Stimulated activated CD4-positive, alpha-beta T cell treated with anti-CD3 and anti-CD28 coated beads, Interleukin-2, amount 100 ng/mL, for 24 hours (primary cell): Measurements from ENCODE around the gene SF3A2.

ENCODE experiments used
- DNase-seq, 2 donors: peaks; one replicate each; pipeline ENCODE4 v3.0.0-alpha.2; 2020

Gene SF3A2

DNA sequence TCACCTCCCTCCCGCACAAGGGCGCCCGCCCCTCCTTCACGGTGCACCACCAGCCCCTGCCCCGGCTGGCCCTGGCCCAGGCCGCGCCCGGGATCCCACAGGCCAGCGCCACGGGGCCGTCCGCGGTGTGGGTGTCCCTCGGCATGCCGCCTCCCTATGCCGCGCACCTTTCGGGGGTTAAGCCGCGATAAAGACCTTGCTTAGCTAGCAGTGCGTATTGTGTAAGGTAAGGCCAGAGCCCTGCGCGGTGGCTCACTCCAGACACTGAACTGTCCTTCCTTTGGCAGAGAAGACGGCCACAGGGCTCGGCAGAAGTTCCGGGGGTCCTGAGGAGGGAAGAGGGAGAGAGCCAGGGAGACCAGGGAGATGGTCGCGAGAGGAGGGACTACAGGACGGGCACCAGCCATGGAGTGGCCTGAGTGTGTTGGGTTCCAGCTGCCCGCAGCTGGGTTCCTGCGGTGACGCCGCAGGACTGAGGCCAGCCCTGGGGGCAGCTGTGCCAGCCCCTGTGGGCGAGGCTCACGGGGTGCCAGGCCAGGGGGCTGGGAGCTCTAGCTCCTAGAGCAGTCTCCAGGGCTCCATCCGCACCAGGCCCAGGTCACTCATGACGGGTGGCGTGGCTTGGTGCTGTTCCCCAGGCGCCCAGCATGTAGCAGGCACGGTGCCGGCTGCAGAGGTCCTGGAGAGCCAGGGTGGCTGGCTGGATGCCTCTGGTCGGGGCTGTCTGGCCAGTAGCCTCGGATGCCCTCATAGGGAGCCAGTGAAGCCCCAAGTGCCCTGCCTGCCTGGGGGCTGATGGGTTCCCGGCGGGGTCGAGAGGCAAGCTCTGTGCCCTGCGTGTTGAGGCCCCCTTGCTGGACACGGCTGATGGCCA lies 8.2 kb upstream of the SF3A2 start:
- no peak for DNase-seq

DNA sequence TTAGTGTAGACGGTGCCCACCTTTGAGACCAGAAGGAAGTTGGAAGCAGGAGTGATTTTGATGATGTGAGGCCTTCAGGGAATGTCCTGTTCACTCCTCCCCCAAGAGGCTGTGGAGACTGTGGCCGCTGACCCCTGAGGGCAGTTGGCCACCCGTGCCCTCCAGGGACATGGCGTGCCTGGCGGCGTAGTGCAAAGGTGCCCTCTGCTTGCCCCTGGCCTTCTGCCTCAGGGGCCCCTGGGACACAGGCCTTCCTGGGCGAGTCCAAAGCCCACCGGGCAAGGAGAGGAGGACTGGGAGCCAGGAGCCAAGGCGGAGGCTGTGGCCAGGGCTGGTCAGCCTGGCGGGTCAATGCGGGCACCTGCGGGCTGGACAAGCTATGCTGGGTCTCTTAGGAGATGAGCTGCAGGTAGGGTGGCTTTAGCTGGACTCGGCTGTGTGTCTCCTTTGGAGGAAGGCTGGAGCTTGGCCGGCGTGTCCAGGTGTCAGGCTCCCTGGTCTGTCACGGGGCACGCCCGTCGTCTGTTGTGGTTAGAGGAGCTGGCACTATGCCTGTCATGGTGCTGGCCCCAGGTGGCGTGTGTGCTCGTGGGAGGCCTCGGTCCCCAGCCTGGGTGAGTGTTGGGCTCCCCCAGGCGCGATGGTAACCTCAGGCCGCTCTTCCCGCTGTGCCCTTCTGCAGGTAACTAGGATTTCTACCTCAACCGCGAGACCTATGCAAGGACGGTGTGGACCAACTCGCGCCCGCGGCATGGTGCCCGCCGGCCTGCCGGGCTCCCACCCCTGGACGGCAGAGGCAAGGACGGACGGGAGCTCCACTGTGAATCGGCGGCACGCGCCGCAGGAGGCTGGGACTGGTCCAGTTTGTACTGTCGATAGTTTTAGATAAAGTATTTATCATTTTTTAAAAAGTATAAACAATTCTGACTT lies 7.3 kb upstream of the SF3A2 start:
- DNase-seq, result no peak

DNA sequence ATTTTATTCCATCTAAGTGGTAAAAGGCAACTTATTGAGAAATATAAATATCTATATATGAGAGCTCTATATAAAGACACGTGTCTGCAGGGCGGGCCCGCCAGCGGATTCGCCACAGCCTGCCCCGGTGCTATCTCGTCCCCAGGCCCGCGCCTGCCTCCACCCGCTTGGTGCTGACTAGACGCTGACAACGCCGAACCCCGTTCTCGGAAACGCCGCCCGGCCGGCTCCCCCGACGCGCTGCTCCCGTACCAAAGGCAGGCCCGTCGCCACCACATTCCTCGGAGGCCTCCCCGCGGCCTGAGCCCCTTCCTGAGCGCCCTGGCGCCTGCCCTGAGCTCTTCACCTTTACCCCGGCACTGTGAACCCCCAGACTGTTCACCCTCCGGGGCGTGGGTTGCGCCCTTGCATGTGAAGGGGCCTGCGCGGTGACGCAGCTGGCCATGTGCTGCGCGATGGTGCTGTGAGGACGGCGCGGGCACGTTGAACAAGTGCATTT lies 6.5 kb upstream of the SF3A2 start:
- DNase-seq, result no peak

DNA sequence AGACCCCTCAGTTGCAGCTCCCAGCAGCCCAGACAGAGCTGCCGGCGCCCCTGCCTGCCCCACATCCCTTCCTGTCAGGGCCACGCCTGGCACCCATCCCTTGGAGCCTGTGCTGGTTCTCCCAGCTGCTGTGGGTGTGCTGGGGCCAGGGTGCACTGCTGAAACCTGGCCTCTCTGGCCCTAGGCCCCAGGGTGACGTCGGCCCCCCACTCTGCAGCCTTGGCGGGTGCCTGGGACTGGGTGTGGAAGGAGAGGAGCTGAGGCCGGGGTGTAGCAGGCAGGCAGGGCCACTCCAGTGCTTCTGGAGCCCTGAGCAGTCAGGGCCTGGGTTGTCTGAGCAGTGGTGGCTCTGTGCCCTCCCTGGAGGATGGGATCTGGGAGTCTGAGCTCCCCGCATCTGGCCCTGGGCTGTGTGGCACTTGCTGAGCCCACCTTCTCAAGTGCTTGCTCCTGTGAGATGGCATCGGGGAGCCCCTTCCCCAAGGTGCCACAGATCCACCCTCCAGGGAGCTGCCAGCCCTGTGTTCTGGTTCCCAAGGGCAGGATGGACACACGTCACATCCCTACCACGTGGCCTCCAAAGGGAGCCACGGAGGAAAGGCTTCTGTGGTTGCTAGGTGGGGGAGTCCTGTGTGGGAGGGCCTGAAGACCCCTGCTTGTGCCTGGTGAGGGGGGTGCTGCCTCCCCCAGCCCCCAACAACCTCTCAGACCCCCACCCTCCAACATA lies 5.7 kb upstream of the SF3A2 start:
- DNase-seq, result no peak

DNA sequence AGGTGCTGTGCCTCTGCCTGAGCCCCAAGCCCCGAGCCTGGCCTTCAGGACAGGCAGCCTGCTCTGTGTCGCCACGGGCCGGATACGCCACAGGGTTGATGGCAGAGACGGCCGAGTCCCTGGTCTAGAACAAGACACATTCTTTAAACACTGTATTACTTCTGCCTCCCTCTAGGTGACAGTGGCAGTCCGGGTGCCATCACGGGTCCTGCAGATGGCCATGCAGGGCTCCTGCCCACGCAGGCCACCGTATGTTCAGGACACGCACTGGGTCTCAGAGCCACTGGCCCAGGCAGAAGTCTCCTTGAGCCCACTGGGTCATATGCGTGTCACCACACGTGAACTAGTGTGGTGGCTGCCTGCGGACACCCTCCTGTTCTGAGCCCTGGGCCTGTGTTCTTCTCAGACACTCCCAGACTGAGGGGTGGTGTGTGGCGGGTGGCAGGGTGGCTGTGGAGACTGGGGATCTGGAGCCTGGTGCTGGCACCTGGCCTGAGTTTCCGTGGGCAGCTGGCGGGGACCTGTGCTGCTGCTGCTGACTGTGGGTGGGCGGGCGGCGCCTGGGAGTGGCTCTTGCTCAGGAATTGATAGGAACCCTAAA lies 4.9 kb upstream of the SF3A2 start:
- DNase-seq, result peak in 1 of 2 donors; percentile 34

DNA sequence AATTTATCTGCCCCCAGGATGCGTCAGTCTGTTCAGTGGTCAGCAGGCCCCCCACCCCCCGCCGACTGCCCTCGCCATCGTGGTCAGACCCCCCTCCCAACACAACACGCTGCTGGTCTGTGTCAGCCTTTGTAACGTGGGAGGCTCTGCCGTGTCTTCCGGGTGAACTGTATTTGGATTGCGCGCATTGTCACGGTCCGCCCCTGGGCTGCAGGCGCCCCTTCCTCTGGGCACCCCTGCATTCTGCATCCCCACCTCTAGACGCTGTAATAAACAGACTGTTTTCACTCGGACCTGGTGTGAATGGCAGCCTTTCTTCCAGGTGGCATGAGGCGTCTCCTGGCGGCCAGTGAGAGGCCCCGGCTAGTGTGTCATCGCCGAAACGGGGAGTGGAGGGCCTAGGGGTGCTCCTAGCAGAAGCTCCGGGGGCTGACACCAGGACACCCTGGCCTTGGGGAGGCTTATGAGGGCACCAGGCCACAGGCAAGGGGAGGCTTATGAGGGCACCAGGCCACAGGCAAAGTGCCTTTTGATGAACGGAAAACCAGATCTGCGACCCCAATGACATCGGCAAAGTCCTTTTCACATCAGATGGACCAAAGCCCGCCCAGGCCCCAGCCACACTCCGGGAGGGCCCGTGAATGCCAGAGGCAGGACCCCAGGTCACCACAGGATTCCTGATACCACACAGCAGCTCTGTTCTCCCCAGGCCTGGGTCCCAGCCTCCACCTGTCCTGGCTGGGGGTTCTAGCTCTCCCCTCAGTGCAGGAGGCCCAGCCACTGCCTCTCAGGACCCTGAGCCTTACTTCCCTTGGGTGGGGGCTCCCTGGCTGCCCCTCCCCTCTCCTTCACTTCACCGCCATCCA lies 4.1 kb upstream of the SF3A2 start:
- DNase-seq, result no peak

DNA sequence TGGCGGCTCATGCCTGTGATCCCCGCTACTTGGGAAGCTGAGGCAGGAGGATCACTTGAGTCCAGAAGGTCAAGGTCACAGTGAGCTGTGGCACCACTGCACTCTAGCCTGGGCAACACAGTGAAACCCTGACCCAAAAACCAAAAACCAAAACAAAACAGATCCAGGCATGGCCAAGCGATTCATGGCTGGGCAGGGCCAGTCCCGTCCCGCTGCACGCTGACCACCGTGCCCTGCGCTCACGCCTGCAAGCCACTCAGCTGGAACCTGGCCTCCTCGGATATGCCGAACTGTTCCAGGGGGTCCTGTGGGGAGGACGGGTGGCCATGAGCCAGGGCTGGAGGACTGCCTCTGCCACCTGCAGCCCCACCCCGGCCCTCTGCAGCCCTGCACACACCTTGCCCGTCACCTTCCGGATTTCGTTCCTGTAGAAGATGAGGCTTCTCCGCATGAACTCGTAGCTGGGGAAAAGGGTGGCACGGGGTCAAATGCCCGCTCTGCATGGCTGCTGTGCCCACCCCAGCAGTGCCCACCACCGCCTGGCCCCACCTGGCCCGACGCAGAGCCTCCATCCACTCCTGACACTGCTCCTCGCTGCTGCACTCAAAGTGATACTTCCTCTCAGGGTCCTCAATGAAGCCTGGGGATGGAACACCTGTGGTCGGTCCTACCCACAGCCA lies 2.9 kb upstream of the SF3A2 start:
- DNase-seq, result no peak

DNA sequence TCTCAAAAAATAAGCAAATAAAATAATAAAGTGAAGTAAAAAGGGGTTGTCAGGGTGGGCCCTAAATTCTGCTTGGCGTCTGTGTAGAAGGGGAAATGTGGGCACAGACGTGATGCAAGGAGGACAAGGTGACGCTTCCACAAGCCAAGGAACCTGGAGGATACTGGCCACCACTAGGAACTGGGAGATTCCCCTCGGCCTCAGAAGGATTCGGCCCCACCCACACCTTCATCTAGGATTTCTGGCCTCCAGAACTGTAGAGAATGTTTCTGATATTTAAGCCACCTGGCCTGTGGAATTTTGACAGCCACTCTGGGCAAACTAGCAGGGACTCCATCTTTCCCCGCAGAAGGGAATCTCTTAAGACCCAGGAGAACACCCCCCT lies 1.6 kb upstream of the SF3A2 start:
- no peak for DNase-seq

DNA sequence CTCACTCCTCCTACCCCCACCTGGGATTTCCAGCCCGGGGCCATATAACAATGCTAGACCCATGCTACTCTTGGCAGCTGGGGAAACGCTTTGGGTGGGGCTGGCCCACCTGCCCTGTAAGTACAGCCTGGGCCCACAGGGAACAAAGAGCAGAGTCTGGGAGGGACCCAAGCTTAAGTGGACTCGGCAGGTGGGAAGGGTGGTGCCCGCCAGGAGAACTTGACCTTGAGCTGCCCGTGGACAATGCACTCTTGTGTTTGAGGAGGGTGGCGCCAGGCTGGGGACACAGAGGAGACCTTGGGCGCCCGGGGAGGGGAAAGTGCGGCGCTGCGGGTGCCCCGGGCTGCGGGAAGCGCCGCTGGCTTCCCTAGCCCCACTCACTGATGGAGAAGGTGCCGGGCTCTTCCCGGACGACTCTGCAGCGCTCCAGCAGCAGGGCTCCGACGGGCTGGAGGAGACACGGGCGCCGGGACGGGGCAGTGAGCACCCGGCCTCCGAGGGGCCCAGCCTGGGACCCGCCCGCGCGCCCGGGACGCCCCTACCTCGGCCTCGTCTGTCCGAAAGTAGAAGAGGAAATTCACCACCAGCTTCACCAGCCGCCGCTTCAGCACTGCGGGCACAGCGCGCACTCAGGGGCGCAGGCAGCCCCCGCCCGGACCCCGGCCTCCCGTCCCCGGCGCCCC lies 1.1 kb upstream of the SF3A2 start:
- DNase-seq, result no peak

DNA sequence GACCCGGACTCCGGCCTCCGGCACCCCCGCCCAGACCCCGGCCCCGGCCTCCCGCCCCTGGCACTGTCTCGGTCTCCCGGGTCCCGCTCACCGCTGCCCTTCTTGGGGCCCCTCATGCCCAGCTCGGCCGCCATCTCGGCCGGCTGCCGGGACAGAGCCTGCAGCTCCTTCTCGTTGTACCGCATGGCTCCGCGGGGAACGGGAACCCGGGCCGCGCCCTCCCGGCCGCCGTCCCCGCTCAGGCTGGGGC lies 635 bp upstream of the SF3A2 start:
- DNase-seq, result no peak

DNA sequence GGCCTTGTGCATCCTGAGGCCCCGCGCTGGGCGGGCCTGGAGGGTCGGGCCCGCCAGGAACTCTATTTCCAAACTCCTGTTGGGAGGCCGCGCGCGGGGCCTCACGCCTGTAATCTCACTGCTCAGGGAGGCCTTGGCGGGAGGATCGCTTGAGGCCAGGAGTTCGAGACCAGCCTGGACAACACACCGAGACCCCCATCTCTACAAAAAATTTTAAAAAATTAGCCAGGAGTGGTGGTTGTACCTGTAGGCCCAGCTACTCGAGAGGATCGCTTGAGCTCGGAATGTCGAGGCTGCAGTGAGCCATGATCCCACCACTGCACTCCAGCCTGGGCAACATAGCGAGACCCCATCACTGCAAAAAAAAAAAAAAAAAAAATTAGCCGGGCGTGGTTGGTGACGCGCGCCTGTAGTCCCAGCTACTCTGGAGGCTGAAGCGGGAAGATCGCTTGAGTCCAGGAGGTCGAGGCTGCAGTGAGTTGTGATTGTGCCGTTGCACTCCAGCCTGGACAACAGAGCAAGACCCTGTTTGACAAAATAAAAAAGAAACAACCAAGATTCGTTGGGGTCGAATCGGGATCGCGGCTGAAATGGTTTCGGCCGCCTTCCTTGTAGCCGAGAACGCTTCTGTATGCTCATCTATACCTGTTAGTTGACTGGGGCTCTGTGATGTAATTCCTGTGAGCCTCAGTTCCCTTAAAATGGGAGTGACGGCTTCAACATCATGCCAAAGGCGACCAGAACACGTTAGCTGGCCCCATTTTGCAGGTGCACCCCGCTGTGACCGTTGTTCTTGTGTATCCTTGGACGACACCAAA lies 636 bp downstream of the SF3A2 start:
- no peak for DNase-seq

DNA sequence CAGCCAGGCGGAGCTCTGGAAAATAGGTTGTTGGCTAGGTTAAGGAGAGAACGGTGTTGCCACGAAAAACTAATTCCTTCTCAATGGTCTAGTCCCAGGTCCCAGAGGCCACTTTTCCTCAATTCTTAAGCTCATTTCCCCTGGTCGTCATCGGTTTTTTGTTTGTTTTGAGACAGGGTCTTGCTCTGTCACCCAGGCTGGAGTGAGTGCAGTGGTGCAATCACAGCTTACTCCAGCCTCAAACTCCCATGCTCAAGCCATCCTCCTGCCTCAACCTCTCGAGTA lies 1.2 kb downstream of the SF3A2 start:
- no peak for DNase-seq

DNA sequence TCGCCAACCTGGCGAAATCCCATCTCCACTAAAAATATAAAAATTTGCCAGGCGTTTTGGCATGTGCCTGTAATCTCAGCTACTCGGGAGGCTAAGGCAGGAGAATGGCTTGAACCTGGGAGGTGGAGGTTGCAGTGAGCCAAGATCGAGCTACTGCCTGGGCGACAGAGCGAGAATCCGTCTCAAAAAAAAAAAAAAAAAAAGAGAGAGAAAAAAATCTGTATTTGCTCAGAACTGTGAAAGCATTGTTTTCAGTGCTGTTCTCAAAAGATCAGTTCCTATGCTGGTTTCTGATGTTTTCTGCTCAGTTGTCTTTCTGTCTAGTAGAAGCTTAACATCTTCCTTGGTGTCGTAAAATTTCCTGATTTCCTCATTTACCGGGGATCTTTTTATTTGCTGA lies 2.5 kb downstream of the SF3A2 start:
- DNase-seq, result no peak

DNA sequence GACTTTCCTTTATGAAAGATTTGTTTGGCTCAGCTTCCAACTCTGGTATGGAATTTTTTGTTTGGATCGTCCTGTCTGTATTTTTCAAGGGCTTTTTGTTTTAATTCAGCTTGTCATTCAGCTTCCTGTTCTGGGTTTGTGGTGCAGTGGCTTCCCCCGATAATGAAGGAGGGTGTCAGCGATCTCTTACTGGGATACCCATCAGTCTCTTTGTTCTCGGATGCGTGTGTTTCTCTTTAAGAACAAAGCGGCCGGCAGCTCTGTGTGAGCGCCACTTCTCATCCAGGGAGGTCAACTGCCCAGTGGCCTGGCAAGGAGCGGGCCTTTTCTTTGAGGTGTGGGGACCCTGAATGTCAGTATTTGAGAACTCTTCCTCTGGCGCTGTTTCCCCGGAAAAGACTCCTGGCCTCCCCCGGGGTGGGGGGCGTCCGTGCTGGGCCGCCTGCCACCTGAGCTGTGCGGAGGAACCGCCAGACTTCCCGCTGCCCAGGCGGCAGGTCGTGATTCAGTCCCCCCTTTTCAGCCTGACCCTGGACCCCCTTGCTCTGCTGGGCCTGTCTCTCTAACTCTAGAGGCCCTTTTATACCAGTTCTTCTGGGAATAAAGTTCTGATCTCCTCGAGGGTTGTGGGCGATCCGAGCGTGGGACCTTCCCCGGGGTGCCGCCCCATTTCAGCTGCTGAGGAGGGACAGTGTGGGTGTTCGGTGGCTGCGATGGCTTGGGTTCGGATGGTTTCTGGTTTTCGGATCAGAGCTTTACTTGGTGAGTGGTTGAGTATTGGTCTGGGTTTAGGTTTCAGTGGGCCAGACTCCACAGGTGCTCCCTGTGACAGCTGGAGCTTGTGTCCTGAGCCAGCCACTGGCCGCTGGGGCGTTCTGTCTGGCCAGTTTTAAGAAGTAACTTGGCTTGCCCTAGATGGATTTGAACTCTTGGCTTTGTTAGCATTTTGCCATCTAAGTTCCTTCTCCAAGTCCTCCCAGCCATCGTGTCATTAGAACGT lies 3.4 kb downstream of the SF3A2 start:
- DNase-seq, result no peak

DNA sequence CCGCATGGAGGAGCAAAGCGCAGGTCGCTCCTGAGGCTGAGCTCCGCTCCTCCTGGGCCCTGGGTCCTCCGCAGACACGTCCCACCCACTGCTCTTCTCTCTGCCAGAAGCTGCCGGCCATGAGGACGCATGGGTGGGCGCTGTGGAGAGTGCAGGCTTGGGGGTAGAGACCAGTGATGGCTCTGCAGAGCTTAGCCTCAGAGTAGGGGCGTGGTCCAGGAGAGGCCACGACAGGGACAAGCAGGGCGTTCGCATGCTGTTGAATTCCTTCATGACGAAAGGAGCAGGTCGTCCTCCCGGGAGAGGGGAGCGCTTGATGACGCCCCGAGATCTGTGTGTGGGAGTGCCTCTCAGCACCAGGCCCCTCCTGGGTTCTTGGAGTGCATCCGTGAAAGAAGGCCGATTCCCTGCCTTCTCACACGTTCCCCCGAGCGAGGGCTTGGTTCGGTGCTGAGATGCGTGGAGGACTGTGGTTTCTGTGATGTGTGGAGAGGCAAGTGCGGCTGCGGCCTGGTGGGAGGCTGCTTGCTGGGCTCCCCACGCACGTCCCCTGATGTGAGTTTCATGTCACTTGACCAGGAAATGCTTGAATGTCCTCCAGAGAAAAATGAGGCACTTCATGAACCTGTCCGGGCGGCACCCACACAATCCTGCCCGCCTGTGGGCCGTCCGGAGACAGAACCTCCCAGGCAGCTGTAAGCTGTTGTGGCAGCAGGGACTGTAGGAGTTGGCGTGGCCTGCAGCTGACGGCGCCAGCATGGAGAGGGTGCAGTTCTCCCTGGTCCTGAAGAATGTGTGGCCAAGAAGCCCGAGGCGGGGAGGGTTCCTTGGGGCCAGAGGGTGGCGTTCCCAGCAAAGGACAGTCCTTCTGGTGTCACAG lies 4.5 kb downstream of the SF3A2 start:
- no peak for DNase-seq

DNA sequence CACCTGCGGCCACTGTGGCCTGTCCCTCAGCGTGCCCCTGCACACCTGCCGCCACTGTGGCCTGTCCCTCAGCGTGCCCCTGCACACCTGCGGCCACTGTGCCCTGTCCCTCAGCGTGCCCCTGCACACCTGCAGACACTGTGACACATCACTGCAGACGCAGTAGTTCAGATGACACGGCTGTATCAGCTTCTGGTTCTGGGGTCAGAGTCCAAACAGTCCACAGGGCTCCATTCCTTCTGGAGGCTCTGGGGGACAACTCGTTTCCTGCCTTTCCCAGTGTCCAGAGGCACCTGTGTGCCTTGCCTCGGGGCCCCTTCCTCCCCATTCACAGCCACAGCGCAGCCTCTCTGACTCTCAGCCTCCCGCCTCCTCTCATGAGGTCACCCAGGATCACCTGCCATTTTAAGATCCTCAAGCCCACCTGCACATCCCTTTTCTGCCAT lies 5.5 kb downstream of the SF3A2 start:
- DNase-seq, result no peak

DNA sequence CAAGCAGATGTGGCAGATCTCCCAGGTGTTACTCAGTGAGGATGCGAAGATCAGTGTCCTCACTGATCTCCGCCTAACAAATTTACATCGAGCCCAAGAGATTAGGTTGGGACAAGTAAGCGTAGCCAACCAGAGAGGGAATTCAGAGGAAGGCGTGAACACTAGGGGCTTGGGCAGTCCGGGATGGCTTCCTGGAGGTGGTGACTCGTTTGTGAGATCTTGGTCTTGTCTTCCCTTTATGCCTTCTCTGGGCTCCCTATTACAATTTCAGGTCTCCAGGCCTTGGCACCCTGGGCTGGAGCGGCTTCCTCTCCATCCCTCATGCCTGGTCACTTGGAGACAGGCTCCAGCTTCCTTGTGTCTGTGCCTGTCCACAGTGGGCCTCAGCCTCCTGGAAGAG lies 6.2 kb downstream of the SF3A2 start:
- DNase-seq, result no peak
